Measurements from ENCODE around the gene CENPS. TPM values are rescaled to one million over a fixed set of nuclear protein-coding genes. Genes with fewer than 3 reads are reported as not detected.
A peak's percentile ranks its signal among the peaks of the same experiment; 100 is the strongest.

Gene CENPS
- total and polyA plus RNA-seq, 9 of the 15 experiments (the other 6 are each of a cell fraction or from before 2014, with no cell fraction given), result 10.2 to 36.0 (median 26.0) TPM

DNA sequence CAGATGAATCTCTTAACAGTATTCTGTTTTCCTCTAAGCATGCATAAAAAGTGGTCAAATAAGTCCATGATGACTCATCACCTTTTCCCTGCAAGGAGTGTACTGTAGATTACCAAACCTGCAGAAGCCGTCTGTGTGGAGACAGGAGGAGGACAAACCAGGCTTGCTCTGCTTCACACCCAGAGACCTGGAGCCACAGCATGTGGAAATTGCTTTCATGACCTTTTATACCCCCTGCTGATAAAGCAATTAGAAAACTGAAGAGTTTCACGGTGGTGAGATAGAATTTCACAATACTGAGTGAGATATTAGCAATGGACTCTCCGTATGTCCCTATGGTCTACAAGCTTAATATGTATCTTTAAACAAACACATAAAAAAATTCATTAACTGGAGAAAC, 29.0 kb downstream of the CENPS start (continued):
- TF ChIP-seq ARID1B (IDR thresholded peaks at IDR 0.05) (peak; percentile 88), MAZ (CRISPR knock-in tag; conservative IDR thresholded peaks at IDR 0.05 in 1 of 2, IDR thresholded peaks at IDR 0.05 in 1 of 2) (no peak), RBM22 (IDR thresholded peaks at IDR 0.05; ENCODE audit: low read depth, low read length, poor library complexity, severe bottlenecking) (no peak), ZBTB12 (CRISPR knock-in tag; IDR thresholded peaks at IDR 0.05) (no peak), CCNT2 (IDR thresholded peaks at IDR 0.05; ENCODE audit: borderline replicate concordance, extremely low read depth, insufficient read length, low read depth, low read length) (no peak), AFF4 (CRISPR knock-in tag; IDR thresholded peaks at IDR 0.05) (no peak), ZNF589 (CRISPR knock-in tag; IDR thresholded peaks at IDR 0.05; ENCODE audit: low read depth) (no peak), HNRNPLL (IDR thresholded peaks at IDR 0.05; ENCODE audit: low read depth, low read length, poor library complexity, severe bottlenecking) (no peak), ELK1 (CRISPR knock-in tag; IDR thresholded peaks at IDR 0.05) (no peak), PCBP2 (IDR thresholded peaks at IDR 0.05; ENCODE audit: low read depth, low read length, poor library complexity, severe bottlenecking) (no peak), SMAD3 (CRISPR knock-in tag; conservative IDR thresholded peaks at IDR 0.05) (no peak), ZC3H4 (CRISPR knock-in tag; IDR thresholded peaks at IDR 0.05; ENCODE audit: borderline replicate concordance) (no peak), ZFP36 (IDR thresholded peaks at IDR 0.05; ENCODE audit: low read depth, low read length, partially characterized antibody) (peak; percentile 11), MECOM (CRISPR knock-in tag; IDR thresholded peaks at IDR 0.05) (no peak), RBM15 (IDR thresholded peaks at IDR 0.05; ENCODE audit: insufficient read depth, low read length) (no peak), HDGF (IDR thresholded peaks at IDR 0.05) (no peak)
- TF ChIP-seq, protein P1, sequence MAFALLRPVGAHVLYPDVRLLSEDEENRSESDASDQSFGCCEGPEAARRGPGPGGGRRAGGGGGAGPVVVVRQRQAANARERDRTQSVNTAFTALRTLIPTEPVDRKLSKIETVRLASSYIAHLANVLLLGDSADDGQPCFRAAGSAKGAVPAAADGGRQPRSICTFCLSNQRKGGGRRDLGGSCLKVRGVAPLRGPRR (CRISPR knock-in tag; IDR thresholded peaks at IDR 0.05), result no peak
- TF ChIP-seq, protein P2, sequence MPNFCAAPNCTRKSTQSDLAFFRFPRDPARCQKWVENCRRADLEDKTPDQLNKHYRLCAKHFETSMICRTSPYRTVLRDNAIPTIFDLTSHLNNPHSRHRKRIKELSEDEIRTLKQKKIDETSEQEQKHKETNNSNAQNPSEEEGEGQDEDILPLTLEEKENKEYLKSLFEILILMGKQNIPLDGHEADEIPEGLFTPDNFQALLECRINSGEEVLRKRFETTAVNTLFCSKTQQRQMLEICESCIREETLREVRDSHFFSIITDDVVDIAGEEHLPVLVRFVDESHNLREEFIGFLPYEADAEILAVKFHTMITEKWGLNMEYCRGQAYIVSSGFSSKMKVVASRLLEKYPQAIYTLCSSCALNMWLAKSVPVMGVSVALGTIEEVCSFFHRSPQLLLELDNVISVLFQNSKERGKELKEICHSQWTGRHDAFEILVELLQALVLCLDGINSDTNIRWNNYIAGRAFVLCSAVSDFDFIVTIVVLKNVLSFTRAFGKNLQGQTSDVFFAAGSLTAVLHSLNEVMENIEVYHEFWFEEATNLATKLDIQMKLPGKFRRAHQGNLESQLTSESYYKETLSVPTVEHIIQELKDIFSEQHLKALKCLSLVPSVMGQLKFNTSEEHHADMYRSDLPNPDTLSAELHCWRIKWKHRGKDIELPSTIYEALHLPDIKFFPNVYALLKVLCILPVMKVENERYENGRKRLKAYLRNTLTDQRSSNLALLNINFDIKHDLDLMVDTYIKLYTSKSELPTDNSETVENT (CRISPR knock-in tag; IDR thresholded peaks at IDR 0.05), result no peak

Measured in K562 (cell line).